Activated effector memory CD4-positive, alpha-beta T cell treated with Interleukin-2 at 50 U/mL for 16 hours (primary cell): ENCODE data around the gene TSC22D4.
"Not testable (repeated sequence)": the region's sequence is repeated elsewhere in the genome, so short reads cannot be mapped to it uniquely, and the experiment has no call there.

Experiments used
- DNase-seq: peaks from one replicate; pipeline ENCODE4 v3.0.0-alpha.2; 2020

TSC22D4 gene

DNA sequence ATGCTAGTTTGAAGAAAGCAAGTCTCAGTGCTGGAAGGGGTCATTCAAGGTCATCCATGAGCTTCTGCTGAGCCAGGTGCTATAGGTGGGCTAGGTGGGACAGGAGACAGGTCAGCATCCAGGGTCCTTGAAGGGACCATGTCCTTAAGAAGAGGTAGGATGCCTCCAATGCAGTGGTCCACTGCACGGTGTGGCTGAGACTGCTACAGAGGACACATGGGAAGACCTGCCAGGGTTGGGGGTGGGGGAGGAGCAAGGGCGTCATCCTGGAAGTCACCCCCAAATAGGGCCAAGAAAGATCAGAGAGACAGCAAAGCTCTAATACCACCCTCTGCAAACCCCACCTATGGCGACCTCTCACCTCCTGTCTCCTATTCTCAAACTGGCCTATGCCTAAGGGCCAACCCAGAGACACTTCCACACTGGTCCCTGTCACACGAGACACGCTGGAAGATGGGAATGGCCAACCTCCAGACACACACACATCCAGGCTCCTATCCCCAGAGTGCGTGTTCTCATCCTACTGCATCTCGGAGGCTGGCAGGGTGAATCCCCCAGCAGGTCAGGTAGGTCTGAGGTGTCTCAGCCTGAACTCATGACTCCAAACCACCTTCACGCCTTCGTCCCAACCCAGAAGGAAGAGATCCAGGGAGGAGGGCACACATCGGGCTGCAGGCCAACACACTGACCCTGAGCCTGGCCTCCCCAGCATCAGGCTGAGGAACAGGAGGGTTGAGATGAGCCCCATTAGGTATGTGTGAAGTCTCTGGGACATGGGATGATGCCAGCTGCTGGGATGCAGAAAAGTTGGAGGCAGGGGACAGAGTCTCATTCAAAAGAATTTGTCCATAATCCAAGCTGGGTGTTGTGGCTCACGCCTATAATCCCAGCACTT lies 37.1 kb downstream of the TSC22D4 start:
- DNase-seq: no peak

DNA sequence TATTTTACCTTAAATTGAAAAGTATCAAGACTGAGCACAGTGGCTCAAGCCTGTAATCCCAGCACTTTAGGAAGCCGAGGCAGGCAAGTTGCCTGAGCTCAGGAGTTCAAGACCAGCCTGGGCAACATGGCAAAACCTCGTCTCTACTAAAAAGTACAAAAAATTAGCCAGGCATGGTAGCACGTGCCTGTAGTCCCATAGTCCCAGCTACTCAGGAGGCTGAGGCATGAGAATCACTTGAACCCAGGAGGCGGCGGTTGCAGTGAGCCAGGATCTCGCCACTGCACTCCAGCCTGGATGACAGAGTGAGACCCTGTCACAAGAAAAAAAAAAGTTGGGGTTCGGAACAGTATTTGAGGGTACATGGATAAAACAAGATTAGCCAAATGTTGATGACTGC lies 39.8 kb downstream of the TSC22D4 start:
- DNase-seq: not testable (repeated sequence)

DNA sequence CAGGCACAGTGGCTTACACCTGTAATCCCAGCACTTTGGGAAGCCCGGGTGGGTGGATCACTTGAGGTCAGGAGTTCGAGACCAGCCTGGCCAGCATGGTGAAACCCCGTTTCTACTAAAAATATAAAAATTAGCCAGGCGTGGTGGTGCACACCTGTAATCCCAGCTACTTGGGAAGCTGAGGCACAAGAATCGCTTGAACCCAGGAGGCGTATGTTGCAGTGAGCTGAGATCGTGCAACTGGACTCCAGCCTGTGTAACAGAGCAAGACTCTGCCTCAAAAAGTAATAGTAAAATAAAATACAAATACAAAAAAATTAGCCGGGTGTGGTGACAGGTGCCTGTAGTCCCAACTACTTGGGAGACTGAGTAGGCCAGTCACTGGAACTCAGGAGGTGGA lies 40.3 kb downstream of the TSC22D4 start:
- not testable (repeated sequence) for DNase-seq

DNA sequence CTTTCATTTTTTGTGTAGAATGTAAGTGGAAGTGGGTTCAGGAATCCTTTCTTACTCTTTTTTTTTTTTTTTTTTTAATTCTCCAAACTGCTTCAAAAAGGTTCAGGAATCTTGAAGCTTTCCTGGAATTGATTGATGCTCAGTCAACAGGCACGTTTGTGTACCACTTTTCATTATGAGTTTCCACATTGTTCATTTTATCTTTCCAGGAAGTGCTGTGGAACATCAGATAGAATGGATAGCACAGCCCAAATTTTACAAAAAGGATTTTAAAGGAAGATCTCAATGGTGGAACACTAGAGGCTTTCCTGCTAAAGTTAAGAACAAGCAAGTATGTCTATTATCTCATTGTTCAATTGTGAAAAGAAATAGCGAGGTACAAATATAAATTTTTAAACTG lies 40.8 kb downstream of the TSC22D4 start:
- DNase-seq: no peak

DNA sequence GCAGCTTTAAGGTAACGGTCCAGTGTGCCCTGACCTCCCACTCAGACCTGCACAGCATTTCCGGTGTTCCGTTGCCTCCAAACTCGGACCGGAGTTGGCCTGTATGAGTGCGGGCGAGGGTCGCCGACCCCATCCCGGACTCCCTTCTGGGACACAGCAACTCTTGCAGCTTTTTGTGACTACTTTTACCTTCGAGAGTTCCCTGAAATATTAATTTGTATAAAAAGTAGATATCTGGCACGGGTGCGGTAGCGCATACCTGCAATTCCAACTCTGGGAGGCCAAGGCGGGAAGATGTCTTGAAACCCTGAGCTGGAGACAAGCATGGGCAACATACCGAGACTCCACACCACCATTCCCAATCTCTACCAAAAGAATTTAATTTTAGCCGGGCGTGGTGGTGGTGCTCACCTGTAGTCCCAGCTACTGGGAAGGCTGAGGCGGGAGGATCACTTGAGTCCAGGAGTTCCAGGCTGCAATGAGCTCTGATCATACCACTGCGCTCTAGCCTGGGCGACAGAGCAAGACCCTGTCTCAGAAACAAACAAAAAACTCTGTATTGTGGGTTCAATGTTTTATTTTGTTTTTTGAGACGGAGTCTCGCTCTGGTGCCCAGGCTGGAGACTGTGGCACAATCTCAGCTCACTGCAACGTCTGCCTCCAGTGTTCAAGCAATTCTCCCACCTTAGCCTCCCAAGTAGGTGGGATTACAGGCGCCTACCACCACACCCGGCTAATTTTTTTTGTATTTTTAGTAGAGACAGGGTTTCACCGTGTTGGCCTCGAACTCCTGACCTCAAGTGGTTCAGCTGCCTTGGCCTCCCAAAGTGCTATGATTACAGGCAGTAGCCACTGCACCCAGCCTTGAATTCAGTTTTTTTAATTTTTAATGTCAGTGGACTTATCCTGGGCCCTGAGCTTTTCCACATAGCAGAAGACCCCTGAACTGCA lies 41.6 kb downstream of the TSC22D4 start:
- no peak for DNase-seq

DNA sequence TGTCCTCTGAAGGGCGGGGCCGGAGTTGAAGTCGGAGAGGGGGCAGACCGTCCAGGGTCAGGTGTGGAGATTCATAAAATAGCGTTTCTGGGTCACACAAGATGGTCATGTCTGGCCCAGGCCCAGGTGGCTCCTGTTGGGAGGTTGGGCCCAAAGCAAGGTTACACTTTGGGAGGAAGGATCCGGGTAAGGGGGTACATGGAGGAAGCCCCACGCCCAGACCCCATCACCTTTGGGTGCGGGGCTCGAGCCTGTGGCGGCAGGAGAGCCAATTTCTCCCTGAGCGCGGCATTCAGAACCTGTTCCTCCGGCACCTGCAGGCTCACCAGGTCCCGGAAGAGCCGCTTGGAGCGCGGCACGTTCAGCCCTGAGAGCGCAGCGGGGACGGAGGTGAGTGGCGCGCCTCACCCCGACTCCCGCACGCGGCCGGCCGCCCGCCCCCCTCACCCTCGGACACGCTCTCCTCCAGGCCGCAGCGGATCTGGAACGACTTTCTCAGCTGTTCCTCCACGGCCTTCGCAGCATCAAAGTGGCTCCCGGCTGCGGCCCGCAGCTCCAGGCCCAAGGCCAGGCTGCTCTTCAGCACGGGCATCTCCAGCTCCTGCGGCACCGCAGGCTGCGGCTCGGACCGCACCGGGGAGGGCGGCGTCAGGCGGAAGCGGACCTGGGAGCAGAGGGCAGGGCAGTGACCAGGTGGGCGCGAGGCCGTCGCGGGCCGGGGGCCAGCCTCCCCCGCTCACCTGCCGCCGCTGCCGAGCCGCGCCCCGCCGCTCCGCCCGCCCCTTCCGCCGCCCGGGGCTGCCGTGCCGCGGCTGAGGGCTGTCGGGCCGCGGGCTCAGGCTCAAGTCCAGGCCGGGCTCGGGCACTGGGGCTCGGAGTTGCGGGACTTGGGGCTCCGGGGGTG lies 43.4 kb downstream of the TSC22D4 start:
- DNase-seq: peak; percentile 46

DNA sequence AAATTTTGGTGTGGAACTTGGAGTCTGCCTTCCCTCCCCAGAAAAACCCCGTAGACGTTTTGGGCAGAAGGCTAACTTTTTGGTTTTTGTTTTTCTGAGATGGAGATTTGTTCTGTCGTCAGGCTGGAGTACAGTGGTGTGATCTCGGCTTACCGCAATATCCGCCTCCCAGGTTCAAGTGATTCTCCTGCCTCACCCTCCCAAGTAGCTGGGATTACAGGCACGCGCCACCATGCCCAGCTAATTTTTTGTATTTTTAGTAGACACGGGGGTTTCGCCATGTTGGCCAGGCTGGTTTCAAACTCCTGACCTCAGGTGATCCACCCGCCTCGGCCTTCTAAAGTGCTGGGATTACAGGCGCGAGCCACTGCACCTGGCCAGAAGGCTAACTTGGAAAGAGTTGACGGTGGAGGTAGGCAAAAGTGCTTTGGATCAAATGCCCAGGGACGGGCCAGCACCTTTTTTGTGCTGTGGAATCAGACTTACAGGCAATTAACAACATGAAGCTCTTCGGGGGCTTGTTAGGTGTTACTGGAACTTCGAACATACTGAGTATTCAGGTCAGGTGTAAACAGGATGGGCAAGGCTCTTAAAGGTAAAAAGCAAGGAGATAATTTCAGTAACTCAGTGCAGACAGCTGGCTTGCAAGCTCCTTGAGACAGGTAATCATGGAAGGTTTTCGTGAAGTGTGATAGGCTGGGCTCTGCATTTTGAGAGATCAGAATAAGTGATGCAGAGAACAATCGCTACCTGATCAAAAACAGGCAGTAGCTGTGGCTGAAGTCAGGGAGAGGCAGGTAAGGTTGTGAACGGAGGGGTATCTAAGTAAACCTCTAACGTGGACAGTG lies 44.5 kb downstream of the TSC22D4 start:
- DNase-seq: no peak

DNA sequence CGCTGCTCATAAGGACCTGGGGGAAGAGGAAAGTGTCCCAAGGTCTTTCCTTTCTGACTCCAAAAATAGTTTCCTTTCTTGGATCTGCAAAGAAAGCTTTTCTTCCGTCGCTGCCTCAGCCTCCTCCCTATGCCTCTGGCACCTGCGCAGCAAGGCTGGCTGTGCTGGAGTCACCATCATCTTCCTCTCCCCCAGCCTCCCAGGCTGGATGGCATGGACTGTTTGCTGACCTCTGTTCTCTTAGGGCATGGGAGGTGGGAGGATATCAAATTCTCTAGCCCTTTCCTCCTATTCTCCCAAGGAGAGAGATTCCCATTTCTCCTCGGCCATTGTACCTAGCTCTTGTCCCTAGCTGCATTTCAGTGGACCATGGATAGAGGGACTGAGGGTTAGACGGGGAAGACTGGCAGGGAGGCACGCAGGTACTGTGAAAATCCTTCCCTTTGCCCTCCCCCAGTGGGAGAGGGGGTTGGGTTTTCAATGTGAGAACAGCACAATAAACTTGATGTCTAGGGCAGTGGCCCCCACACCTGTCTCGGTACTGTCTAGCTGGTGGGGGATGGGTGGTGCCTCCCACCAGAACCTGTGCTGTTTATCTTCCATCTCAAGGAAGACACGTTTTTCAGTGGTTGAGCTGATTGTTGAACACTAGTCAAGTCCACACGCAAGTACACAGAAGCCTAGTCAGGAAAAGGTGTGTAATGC lies 45.3 kb downstream of the TSC22D4 start:
- no peak for DNase-seq

DNA sequence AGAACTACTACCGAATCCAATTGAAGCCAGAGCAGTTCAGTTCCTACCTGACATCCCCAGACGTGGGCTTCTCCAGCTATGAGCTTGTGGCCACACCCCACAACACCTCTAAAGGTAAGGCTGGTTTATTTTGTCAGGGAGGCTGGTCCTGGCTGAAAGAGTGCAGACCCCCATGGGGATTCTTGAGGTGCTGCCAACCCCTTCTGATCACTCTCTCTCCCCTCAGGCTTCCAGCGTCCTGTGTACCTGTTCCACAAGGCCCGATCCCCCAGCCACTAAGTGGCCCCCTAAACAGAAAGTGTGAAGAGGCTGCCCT lies 45.8 kb downstream of the TSC22D4 start:
- no peak for DNase-seq

DNA sequence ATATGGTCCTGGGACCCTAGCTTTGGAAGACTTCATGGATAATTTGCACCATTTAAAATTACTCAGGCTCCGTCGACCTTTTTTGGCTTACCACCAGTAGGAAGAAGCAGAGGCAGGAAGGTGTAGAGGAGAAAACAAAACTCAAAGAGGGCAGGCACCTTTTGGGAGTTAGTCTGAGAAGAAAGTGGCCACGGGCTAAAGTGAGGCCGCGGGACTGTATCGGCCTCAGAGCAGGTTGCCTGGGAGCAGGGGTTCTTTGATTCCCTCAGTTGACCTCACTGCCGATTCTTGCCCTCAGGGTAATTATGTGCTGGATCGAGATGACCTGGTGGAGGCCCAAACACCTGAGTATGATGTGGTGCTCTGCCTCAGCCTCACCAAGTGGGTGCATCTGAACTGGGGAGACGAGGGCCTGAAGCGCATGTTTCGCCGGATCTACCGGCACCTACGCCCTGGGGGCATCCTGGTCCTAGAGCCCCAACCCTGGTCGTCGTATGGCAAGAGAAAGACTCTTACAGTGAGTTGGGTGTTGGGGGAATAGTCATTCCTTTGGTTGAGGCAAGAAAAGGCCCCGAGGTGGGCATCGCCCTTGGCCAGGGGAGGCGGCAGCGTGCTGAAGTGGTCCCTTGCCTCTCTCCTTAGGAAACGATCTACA lies 46.3 kb downstream of the TSC22D4 start:
- DNase-seq: no peak

DNA sequence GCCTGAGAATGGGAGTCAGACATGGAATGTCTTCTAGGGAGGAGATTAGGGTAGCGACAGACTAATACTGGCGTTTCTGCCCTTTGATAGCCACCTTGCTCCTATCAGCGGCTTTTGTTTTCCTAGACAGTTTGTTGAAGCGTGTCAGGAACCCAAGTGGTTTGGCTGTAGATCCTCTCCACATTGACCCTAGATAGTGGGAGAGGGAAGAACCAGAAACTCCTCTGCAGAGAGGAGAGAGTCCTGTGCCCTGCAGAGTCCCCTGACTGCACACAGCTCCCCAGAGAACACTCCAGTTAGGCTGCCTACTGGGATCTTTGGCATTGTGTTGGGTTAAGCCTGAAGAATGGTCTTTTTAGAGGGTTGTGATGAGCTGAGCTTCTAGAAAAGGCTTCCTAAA lies 47.0 kb downstream of the TSC22D4 start:
- no peak for DNase-seq

DNA sequence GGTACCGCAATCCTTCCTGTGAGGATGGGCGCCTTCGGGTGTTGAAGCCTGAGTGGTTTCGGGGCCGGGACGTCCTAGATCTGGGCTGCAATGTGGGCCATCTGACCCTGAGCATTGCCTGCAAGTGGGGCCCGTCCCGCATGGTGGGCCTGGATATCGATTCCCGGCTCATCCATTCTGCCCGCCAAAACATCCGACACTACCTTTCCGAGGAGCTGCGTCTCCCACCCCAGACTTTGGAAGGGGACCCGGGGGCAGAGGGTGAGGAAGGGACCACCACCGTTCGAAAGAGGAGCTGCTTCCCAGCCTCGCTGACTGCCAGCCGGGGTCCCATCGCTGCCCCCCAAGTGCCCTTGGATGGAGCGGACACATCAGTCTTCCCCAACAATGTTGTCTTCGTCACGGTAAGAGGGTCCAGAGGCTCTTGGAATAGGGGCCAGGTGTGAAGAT lies 47.7 kb downstream of the TSC22D4 start:
- DNase-seq: no peak

DNA sequence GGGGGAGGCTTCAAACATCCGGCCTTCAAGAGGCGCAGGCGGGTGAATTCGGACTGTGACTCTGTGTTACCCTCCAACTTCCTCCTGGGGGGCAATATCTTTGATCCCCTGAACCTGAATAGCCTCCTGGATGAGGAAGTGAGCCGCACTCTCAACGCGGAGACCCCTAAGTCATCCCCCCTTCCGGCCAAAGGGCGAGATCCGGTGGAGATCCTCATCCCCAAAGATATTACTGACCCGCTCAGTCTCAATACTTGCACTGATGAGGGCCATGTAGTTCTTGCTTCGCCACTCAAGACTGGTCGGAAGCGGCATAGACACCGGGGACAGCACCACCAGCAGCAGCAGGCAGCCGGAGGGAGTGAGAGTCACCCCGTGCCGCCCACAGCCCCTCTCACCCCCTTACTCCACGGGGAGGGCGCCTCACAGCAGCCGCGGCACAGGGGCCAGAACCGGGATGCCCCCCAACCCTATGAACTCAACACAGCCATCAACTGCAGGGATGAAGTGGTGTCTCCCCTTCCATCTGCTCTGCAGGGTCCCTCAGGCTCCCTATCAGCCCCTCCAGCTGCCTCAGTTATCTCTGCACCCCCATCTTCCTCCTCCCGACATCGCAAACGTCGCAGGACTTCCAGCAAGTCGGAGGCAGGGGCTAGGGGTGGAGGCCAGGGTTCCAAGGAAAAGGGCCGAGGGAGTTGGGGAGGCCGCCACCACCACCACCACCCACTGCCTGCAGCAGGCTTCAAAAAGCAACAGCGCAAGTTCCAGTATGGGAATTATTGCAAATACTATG lies 48.3 kb downstream of the TSC22D4 start:
- no peak for DNase-seq

DNA sequence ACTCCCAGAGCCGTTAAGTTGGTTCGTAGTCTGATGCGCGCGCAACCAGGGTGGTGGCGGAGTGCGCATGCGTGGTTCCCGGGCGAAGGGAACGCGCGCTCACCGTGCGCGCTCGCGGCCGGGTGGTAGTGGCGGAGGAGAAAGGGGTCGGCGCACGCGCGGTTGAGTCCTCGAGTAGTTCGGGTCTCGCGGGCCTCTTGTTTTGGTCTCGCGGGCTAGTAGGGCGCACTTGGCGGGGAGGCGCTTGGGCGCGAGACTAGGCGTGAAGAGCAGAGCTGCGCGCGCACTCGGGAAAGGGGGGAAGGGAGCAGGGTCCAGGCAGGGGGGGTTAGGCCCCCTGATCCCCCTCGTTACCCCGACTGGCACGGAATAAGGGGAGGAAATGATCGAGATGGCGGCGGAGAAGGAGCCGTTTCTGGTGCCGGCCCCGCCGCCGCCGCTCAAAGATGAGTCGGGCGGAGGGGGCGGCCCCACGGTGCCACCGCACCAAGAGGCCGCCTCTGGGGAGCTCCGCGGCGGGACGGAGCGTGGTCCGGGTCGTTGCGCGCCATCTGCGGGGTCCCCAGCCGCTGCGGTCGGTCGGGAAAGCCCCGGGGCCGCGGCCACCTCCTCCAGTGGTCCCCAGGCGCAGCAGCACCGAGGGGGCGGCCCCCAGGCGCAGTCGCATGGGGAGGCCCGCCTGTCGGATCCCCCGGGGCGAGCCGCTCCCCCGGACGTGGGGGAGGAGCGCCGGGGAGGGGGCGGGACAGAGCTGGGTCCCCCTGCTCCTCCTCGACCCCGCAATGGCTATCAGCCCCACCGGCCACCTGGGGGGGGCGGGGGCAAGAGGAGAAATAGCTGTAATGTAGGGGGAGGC lies 49.1 kb downstream of the TSC22D4 start, which contains the start of gene MEPCE:
Gene MEPCE (plus strand): TSS at position 195 of the 856 bp plus-strand sequence. CDS start 188 bp downstream, at position 383.
- peak; percentile 92 for DNase-seq

DNA sequence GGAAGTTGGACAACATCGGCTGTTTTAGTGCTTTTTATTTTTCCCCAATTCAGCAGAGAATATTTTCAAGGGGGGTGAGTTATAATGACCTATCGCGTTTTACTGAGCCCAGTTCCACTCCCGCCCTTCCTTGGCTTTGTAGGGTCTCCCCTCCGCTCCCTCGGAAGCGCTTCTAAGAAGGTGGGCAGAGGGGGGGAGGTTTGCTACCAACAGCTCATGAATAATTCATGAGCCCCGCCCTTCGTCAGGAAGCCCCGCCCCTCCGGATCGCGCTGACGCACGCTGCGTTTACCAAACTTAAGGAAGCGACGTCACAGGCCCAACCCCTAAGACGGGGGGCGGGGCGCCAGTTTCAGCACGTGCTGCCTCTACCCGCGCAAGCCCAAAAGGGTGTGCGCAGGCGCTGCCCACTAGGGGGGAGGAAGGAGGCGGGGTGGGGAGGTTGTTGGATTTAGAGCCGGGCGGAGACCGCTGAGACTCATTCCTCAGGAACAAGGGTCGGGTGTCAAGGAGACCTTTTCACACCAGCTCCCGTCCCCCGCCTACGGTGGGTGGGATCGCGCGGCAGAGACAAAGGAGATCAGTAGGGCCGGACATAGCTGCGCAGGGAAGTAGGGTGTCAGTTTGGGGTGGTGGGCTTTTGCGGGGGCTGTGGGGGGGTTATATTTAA lies 49.9 kb downstream of the TSC22D4 start:
- peak; percentile 100 for DNase-seq

DNA sequence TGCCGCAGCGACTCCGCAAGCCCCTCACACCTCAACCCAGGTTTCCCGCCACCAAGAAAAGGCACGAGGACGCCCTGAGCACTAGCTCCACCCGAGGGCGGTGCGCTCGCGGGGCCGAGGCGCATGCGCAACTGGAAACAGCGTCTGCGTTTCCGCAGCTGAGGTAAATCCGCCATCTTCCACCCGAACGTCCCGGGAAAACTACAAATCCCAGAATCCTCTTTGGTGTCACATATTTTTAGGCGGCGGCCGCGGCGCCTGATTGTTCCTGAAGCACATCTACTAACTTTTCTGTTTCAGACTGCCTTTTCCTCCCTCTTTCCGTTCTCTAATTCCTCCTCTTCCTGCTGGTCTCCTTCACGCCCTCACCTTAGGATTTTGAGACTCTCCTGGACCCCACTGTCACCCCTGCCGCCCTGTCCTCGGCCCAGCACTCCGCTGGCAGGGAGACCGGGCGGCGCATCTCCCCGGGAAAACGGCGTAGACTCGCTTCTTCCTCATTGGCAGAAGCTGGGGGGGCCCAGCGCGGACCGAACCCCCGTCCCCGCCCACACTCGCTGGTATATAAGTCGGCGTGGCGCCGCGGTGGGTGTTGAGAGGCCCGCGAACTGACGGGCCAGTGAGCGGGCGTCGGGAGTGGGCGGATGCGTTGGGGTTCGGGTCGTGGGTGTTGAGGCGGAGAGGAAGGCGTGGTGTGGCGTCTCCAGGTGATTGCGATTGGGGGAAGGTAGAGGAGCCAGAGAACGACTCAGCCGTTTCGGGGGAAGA lies 50.6 kb downstream of the TSC22D4 start, which contains the start of gene ZCWPW1:
Gene ZCWPW1 (minus strand): TSS at position 505 of the 768 bp plus-strand sequence. CDS start 8,054 bp downstream, outside the sequence.
- DNase-seq: peak; percentile 95

DNA sequence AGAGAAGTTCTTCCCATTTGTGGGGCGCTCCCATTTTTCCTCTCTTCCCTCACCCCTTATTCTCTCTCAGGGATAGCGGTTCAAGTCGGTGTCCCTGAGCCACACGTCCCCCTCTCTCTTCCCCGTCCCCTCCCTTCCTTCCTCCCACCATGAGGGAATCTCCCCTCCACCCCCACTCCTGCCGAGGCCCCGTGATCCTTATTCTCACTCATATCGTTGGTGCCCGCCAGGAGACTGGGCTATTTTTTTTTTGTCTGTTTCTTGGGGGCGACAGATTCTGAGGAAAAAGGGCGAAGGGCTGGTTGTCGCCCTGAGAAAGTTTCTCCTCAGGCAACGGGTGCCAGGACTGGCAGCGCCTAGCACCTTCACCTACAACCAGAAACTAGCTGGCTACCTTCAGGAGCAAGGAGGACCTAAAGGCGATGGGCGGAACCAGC lies 51.2 kb downstream of the TSC22D4 start:
- DNase-seq: no peak
